Body of pancreas (tissue), 4 donors: ENCODE results near the gene C1orf198. TPM values are rescaled to one million over a fixed set of nuclear protein-coding genes. Genes with fewer than 3 reads are reported as not detected.

ENCODE experiments used
- ATAC-seq: fragments of 150-250 bp; one replicate; pipeline ENCODE4 v1.9.1; 2016
- DNase-seq, 4 donors: peaks; one replicate each; pipeline ENCODE4 v3.0.0-alpha.2; 2019
- H3K27ac ChIP-seq, 4 donors: fragments of 200-600 bp; sonication (generic); 1 replicate in 3 of 4; 2 replicates in 1 of 4; pipeline versions ENCODE4 v1.5.1 to v1.6.1; 2016 to 2019; ENCODE audit warnings: mild to moderate bottlenecking in 1 of 4, mixed read lengths in 1 of 4, moderate library complexity in 1 of 4
- H3K27me3 ChIP-seq, 2 donors: fragments of 200-600 bp; sonication (generic); one replicate each; pipeline ENCODE4 v1.6.0; 2016; ENCODE audit warnings: mild to moderate bottlenecking in 1 of 2
- H3K36me3 ChIP-seq, 2 donors: fragments of 200-600 bp; sonication (generic); replicated peaks in 1 of 2; 2 replicates each; pipeline ENCODE4 v1.5.1; 2016; ENCODE audit warnings: low read depth in 2 of 2; ENCODE audit not compliant: insufficient read depth in 1 of 2
- H3K4me1 ChIP-seq: fragments of 200-600 bp; sonication (generic); one replicate; pipeline ENCODE4 v1.6.0; 2016
- H3K4me3 ChIP-seq, 2 donors: fragments of 200-600 bp; sonication (generic); 1 replicate in 1 of 2; 2 replicates in 1 of 2; pipeline ENCODE4 v1.5.1; 2016 to 2019
- H3K9me3 ChIP-seq, 3 donors: fragments of 200-600 bp; sonication (generic); 1 replicate in 2 of 3; 2 replicates in 1 of 3; pipeline ENCODE4 v1.5.1; 2016
- POLR2A ChIP-seq, 3 donors: fragments of 450-650 bp; IDR thresholded peaks; one replicate each; pipeline ENCODE4 v1.6.1; 2016; ENCODE audit warnings: antibody characterized with exemption in 3 of 3, mild to moderate bottlenecking in 2 of 3
- WGBS, 2 donors: methylation state at CpG; one replicate each; pipeline ENCODE4 v1.1.5; 2017; 5-methylcytosine and 5-hydroxymethylcytosine counted together
- intact Hi-C: fragments of 100-400 bp; cut with DNase I; formaldehyde crosslinking; loops from one replicate; pipeline ENCODE4 v1.15.1; 2023
- total RNA-seq, 2 donors: library from RNA; depleted of rRNA; stranded (reverse); fragments of >200 nt; gene quantifications; one replicate each; pipeline ENCODE4 v1.1.0, GENCODE V29; 2016
- TF ChIP-seq, protein P1 (sequence below), 7 experiments: fragments of 450-650 bp in 4 of 7; fragments of 200-600 bp in 3 of 7; sonication (generic) in 3 of 7; IDR thresholded peaks; one replicate each; pipeline ENCODE4 v1.5.1; 2016 to 2019; ENCODE audit warnings: antibody characterized with exemption in 7 of 7

The C1orf198 gene
- total RNA-seq, 2 donors from 2014 or later = 29.0 to 66.7 TPM

DNA sequence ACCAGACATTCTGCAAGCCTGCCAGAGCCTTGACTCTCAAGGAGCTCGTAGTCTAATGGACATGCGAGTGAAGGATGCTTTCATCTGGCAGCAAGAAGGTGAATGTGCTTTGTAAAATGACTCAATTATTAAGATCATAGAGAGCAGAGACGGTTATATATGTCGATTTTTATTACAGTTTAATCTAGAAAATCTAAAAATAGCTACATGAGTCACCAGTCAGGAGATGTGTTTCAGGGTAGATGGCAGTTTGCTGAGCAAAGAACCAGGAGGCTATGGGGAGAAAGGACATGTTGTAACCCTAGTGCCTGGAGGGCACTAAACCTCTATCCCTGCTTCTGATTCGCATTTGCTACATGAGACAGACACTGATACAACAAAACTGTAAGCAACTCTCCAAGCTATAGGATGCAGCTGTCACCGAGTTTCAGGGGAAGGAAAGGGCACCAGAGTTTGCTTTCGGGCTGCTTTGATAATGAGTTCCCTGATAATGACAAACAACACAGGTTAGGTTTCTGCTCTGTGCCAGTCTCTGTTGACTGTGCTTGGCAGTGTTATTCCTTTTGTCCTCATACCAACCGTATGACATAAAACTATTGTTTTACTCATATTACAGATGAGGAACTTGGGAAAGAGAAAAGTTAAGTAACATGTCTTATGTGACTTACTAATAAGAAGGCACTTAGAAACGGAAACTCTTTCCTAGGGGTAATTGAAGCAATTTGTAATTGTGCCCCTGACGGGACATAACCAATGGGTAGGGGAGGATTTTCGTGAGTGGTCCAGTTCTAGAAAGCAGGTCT lies 43.2 kb downstream of the C1orf198 start:
- WGBS, 2 donors = 14 to 22% methylated on average over 11 of the region's 11 CpGs
- H3K27ac ChIP-seq = peak overlapping the region; percentile 90 to 99 (median 97)
- ATAC-seq = peak; percentile 86
- no peak overlapping the region for H3K4me3 ChIP-seq
- peak; percentile 45 to 77 (median 61) for DNase-seq
- H3K9me3 ChIP-seq = no peaks in the 10 kb centered on the region
- no peaks in the 10 kb centered on the region for H3K27me3 ChIP-seq
- H3K36me3 ChIP-seq = no peaks in the 10 kb centered on the region
- intact Hi-C loops = no loop called here
- peaks cover 54% of the 10 kb centered on the region for H3K4me1 ChIP-seq
- peak in 2 of 3 donors; percentile 64 to 71 for TF ChIP-seq POLR2A (IDR thresholded peaks at IDR 0.05)
- TF ChIP-seq, protein P1, sequence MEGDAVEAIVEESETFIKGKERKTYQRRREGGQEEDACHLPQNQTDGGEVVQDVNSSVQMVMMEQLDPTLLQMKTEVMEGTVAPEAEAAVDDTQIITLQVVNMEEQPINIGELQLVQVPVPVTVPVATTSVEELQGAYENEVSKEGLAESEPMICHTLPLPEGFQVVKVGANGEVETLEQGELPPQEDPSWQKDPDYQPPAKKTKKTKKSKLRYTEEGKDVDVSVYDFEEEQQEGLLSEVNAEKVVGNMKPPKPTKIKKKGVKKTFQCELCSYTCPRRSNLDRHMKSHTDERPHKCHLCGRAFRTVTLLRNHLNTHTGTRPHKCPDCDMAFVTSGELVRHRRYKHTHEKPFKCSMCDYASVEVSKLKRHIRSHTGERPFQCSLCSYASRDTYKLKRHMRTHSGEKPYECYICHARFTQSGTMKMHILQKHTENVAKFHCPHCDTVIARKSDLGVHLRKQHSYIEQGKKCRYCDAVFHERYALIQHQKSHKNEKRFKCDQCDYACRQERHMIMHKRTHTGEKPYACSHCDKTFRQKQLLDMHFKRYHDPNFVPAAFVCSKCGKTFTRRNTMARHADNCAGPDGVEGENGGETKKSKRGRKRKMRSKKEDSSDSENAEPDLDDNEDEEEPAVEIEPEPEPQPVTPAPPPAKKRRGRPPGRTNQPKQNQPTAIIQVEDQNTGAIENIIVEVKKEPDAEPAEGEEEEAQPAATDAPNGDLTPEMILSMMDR (IDR thresholded peaks at IDR 0.05) = no peak

DNA sequence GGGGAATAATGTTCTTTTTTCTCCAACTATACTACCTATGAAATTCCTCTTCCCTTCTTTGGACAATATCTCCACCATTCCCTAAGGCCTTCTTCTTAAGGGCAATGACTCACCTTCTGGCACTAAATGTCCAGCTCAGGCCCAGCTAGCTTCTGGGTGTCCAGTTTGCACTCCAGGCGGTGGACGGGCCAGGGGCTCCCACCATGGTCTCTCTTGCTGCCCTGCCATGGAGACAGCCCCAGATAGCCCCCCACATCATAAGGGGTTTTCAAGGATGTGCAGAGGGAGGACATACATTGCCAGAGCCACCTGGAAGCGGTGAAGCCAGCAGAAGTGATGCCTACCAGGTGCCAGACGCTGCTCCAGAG lies 43.8 kb downstream of the C1orf198 start:
- H3K27me3 ChIP-seq = no peaks in the 10 kb centered on the region
- no peak overlapping the region for H3K4me3 ChIP-seq
- peak; percentile 31 to 68 (median 42) for DNase-seq
- no peaks in the 10 kb centered on the region for H3K36me3 ChIP-seq
- intact Hi-C loops = no loop called here
- WGBS, 2 donors = 63 to 72% methylated on average over 4 of the region's 4 CpGs
- TF ChIP-seq, protein P1 (IDR thresholded peaks at IDR 0.05) = no peak
- no peak for TF ChIP-seq POLR2A (IDR thresholded peaks at IDR 0.05)
- H3K4me1 ChIP-seq = peaks cover 54% of the 10 kb centered on the region
- peak; percentile 26 for ATAC-seq
- no peaks in the 10 kb centered on the region for H3K9me3 ChIP-seq
- peak overlapping the region; percentile 90 to 99 (median 97) for H3K27ac ChIP-seq

DNA sequence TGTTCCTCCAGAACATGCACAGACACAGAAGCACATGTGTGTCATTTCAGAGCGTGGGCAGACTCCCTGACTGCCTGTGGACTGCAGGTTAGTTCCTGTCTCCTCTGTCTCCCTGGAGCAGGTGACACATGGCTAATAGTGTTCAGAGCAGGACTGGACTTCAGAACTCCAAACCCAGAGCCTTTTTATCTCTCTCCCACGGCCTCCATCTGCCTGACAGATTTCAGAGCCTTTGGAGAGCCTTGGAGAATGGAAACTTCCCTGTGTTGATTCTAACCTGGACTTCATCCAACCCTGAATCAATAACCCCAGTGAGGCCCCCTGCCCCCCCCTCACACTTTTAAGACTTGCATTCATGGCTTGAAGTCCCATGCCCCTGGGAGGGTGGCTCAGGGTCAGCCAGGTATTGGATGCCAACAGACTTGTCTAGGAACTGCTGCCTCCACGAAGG lies 44.4 kb downstream of the C1orf198 start:
- Histone ChIP-seq H3K9me3 (no peaks in the 10 kb centered on the region), H3K4me3 (no peak overlapping the region), H3K36me3 (no peaks in the 10 kb centered on the region), H3K4me1 (peaks cover 54% of the 10 kb centered on the region), H3K27ac (peak overlapping the region; percentile 90 to 99 (median 97)), H3K27me3 (no peaks in the 10 kb centered on the region)
- DNase-seq (peak; percentile 47 to 70 (median 61)), ATAC-seq (peak; percentile 14)
- 14 to 31% methylated on average over 3 of the region's 3 CpGs for WGBS, 2 donors
- no peak for TF ChIP-seq POLR2A (IDR thresholded peaks at IDR 0.05)
- TF ChIP-seq, protein P1 (IDR thresholded peaks at IDR 0.05) = no peak
- intact Hi-C loops = no loop called here

DNA sequence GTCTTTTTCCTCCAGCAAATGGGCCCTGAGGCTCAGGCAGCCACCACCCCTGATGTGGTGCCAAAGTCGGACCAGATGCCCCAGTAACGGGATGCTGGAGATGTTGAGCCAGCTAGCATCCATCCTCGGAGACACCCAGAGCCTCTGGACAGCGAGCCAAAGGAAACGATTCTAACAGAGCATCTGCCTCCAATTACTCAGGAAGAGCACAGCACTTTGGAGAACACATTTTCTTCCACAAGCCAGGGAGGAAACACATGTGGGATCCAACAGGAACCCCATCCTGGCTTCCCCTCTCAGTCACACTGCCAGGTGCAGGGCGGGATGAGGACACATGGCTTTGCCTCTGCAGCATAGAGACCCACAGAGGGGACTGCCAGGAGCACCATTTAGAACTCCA lies 44.9 kb downstream of the C1orf198 start:
- Histone ChIP-seq H3K27ac (peak overlapping the region; percentile 90 to 99 (median 97)), H3K27me3 (no peaks in the 10 kb centered on the region), H3K9me3 (no peaks in the 10 kb centered on the region), H3K4me3 (no peak overlapping the region), H3K36me3 (no peaks in the 10 kb centered on the region), H3K4me1 (peaks cover 54% of the 10 kb centered on the region)
- DNase-seq (peak in 2 of 4 donors; percentile 19 to 35), ATAC-seq (no peak)
- TF ChIP-seq, protein P1 (IDR thresholded peaks at IDR 0.05) = no peak
- no peak for TF ChIP-seq POLR2A (IDR thresholded peaks at IDR 0.05)
- intact Hi-C loops = no loop called here
- 73 to 85% methylated on average over 5 to 6 of the region's 6 CpGs for WGBS, 2 donors
